H54 (cell line): ENCODE measurements around the gene MME.
"Not testable (repeated sequence)": the region's sequence is repeated elsewhere in the genome, so short reads cannot be mapped to it uniquely, and the experiment has no call there.

Experiments used
- DNase-seq: peaks from one replicate; pipeline ENCODE4 v3.0.0; 2011; ENCODE audit warnings: low spot score, mixed read lengths; ENCODE audit not compliant: insufficient read length
- FAIRE-seq: peaks from 3 replicates; lab custom pipeline; 2011; peaks lifted over from hg19 to GRCh38; lab: Jason Lieb, UNC
- POLR2A ChIP-seq: IDR thresholded peaks from 2 replicates; pipeline ENCODE4 v1.6.1; 2011; ENCODE audit warnings: low read depth, mild to moderate bottlenecking, low read length

Gene MME

GRCh38 chr3:155101398-155101797 is 21.3 kb downstream of the MME start:
- no peak for DNase-seq
- no peak for TF ChIP-seq POLR2A
- FAIRE-seq: peak; percentile 90

- TF ChIP-seq POLR2A: no peak
- peak; percentile 93 for FAIRE-seq
- DNase-seq: no peak
Measured at GRCh38 chr3:155102329-155102728, 22.2 kb downstream of the MME start.

- DNase-seq (no peak), FAIRE-seq (peak; percentile 70)
- TF ChIP-seq POLR2A: no peak
Measured at GRCh38 chr3:155103686-155104085, 23.6 kb downstream of the MME start.

- FAIRE-seq (no peak), DNase-seq (no peak)
- TF ChIP-seq POLR2A: no peak
Measured at GRCh38 chr3:155106119-155106518, 26.0 kb downstream of the MME start.

GRCh38 chr3:155110022-155110421 is 29.9 kb downstream of the MME start:
- DNase-seq: no peak
- no peak for FAIRE-seq

GRCh38 chr3:155110996-155111901 is 31.1 kb downstream of the MME start:
- FAIRE-seq (no peak), DNase-seq (no peak)
- no peak for TF ChIP-seq POLR2A

More at GRCh38 chr3:155110022-155110421, 29.9 kb downstream of the MME start:
- no peak for TF ChIP-seq POLR2A

GRCh38 chr3:155111971-155112370 is 31.9 kb downstream of the MME start:
- TF ChIP-seq POLR2A: no peak
- no peak for DNase-seq
- FAIRE-seq: no peak

- DNase-seq (no peak), FAIRE-seq (peak; percentile 33)
- TF ChIP-seq POLR2A: no peak
Measured at GRCh38 chr3:155112661-155113389, 32.7 kb downstream of the MME start.

- DNase-seq, FAIRE-seq: not testable (repeated sequence)
Measured at GRCh38 chr3:155124745-155125144, 44.6 kb downstream of the MME start.

GRCh38 chr3:155129396-155129795 is 49.3 kb downstream of the MME start:
- DNase-seq (no peak), FAIRE-seq (no peak)
- TF ChIP-seq POLR2A: no peak

- DNase-seq: no peak
- TF ChIP-seq POLR2A: no peak
- no peak for FAIRE-seq
Measured at GRCh38 chr3:155130001-155130400, 49.9 kb downstream of the MME start.

- FAIRE-seq (no peak), DNase-seq (no peak)
- TF ChIP-seq POLR2A: no peak
Measured at GRCh38 chr3:155131104-155131503, 51.0 kb downstream of the MME start.

GRCh38 chr3:155134311-155134710 is 54.2 kb downstream of the MME start:
- not testable (repeated sequence) for FAIRE-seq, DNase-seq

- no peak for DNase-seq
- no peak for FAIRE-seq
- no peak for TF ChIP-seq POLR2A
Measured at GRCh38 chr3:155135003-155135402, 54.9 kb downstream of the MME start.

GRCh38 chr3:155138677-155139076 is 58.6 kb downstream of the MME start:
- no peak for TF ChIP-seq POLR2A
- DNase-seq (no peak), FAIRE-seq (no peak)
